SU-DHL-6 (cell line): Measurements from ENCODE around the gene UBE3C.

Source experiments
- H2AFZ ChIP-seq: fragments of 200-600 bp; sonication (generic); 2 replicates; pipeline ENCODE4 v1.6.1; 2014; ENCODE audit warnings: low read depth, mild to moderate bottlenecking, moderate library complexity, mixed read lengths, antibody characterized with exemption, low read length; ENCODE audit not compliant: severe bottlenecking
- H3F3A ChIP-seq: fragments of 200-600 bp; shearing (Covaris generic); 2 replicates; pipeline ENCODE4 v1.6.0; 2016; ENCODE audit warnings: antibody characterized with exemption, mild to moderate bottlenecking; ENCODE audit not compliant: insufficient read depth
- H3K27ac ChIP-seq: fragments of 200-600 bp; sonication (generic); 2 replicates; pipeline ENCODE4 v1.5.1; 2016; ENCODE audit warnings: low read depth, mild to moderate bottlenecking, low read length, moderate library complexity, mixed read lengths
- H3K27me3 ChIP-seq: fragments of 200-600 bp; sonication (generic), shearing (Covaris generic); 2 replicates; pipeline ENCODE4 v1.6.0; 2014; ENCODE audit warnings: mild to moderate bottlenecking, low read length
- H3K36me3 ChIP-seq: fragments of 200-600 bp; sonication (generic); 2 replicates; pipeline ENCODE4 v1.6.1; 2014; ENCODE audit warnings: mild to moderate bottlenecking, low read length, mixed read lengths
- H3K4me2 ChIP-seq: fragments of 300-600, 200-600 bp; shearing (Covaris generic), sonication (generic); 2 replicates; pipeline ENCODE4 v1.6.0; 2014; ENCODE audit warnings: low read length, low read depth, mild to moderate bottlenecking; ENCODE audit not compliant: poor library complexity, severe bottlenecking
- H3K4me3 ChIP-seq: fragments of 200-600 bp; sonication (generic); 2 replicates; pipeline ENCODE4 v1.5.1; 2014; ENCODE audit warnings: antibody characterized with exemption, low read length, mild to moderate bottlenecking, mixed read lengths; ENCODE audit not compliant: insufficient read depth, poor library complexity, severe bottlenecking
- H3K79me2 ChIP-seq: fragments of 200-600 bp; sonication (generic); 2 replicates; pipeline ENCODE4 v1.6.1; 2014; ENCODE audit warnings: mild to moderate bottlenecking, low read length, moderate library complexity; ENCODE audit not compliant: insufficient read depth
- H3K9ac ChIP-seq: fragments of 200-600 bp; sonication (generic); 2 replicates; pipeline ENCODE4 v1.7.0; 2014; ENCODE audit warnings: mild to moderate bottlenecking, low read length
- H3K9me2 ChIP-seq: fragments of 200-600 bp; sonication (generic); replicated peaks from 2 replicates; pipeline ENCODE4 v1.6.1; 2014; ENCODE audit warnings: low read length; ENCODE audit not compliant: insufficient read depth
- H3K9me3 ChIP-seq: fragments of 200-600 bp; sonication (generic); 2 replicates; pipeline ENCODE4 v1.6.1; 2014; ENCODE audit warnings: low read length, mixed read lengths; ENCODE audit not compliant: insufficient read depth
- H4K20me1 ChIP-seq: fragments of 200-600 bp; sonication (generic); 2 replicates; pipeline ENCODE4 v1.6.1; 2014; ENCODE audit warnings: low read depth, mild to moderate bottlenecking, antibody characterized with exemption, low read length, moderate library complexity, mixed read lengths
- EZH2phosphoT487 ChIP-seq: fragments of 200-600 bp; sonication (generic), shearing (Covaris generic); conservative IDR thresholded peaks from 2 replicates; pipeline ENCODE4 v1.6.1; 2018; ENCODE audit warnings: mild to moderate bottlenecking, antibody characterized with exemption, low read length, moderate library complexity, mixed read lengths
- TF ChIP-seq, protein P1 (sequence below): fragments of 200-600 bp; sonication (generic); IDR thresholded peaks from one replicate; pipeline ENCODE4 v1.5.1; 2017; ENCODE audit warnings: antibody characterized with exemption, mild to moderate bottlenecking, low read length, moderate library complexity; ENCODE audit not compliant: insufficient read depth, poor library complexity, severe bottlenecking

UBE3C gene

DNA sequence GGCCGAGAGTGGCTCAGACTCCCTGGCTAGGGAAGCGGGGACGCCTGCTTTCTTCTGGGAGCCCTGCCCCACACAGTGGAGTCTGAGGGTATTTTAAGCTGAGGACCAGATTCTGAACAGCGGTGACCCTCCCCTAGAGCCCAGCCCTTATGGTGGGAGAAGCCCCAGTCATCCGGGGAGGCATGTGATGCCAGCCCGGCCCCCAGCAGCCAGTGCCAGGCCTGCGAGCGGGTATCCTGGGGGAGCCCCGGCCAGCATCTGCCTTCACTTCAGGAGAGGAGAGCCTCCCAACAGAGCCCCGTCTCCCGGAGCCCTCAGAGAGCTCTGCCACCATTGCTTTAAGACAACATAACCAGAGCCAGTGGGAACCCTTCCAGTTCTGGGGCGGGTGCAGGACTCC is 156.6 kb downstream of the UBE3C start:
- H3K9me3 ChIP-seq, result no peaks in the 10 kb centered on the region
- no peak overlapping the region for H3K4me2 ChIP-seq
- no peak overlapping the region for H2AFZ ChIP-seq
- no peak overlapping the region for H3K4me3 ChIP-seq
- H4K20me1 ChIP-seq, result no peaks in the 10 kb centered on the region
- no peaks in the 10 kb centered on the region for H3K36me3 ChIP-seq
- H3K27me3 ChIP-seq, result no peaks in the 10 kb centered on the region
- H3K27ac ChIP-seq, result no peak overlapping the region
- no peaks in the 10 kb centered on the region for H3F3A ChIP-seq
- no peak for TF ChIP-seq EZH2phosphoT487
- TF ChIP-seq, protein P1, sequence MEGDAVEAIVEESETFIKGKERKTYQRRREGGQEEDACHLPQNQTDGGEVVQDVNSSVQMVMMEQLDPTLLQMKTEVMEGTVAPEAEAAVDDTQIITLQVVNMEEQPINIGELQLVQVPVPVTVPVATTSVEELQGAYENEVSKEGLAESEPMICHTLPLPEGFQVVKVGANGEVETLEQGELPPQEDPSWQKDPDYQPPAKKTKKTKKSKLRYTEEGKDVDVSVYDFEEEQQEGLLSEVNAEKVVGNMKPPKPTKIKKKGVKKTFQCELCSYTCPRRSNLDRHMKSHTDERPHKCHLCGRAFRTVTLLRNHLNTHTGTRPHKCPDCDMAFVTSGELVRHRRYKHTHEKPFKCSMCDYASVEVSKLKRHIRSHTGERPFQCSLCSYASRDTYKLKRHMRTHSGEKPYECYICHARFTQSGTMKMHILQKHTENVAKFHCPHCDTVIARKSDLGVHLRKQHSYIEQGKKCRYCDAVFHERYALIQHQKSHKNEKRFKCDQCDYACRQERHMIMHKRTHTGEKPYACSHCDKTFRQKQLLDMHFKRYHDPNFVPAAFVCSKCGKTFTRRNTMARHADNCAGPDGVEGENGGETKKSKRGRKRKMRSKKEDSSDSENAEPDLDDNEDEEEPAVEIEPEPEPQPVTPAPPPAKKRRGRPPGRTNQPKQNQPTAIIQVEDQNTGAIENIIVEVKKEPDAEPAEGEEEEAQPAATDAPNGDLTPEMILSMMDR, result no peak
- H3K9ac ChIP-seq, result no peak overlapping the region
- H3K79me2 ChIP-seq, result no peaks in the 10 kb centered on the region
- H3K9me2 ChIP-seq, result no peaks in the 10 kb centered on the region

DNA sequence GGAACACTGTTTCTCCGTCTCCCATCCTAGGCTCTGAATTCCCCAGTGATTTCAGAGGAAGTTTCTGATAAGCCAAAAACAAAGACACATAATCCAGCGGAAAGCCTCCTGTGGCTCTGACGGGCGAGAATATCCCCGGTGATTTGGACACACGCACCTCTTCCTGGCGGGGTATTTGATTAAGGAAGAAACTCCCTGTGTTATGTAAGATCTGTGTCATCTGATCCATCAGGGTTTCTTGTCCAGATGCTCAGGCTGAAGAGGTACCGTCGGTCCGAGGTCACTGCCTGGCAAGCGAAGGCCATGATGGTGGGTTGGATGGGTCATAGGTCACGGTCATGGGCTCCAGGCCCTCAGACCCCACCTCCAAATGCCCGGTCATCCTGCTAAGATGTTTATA is 158.5 kb downstream of the UBE3C start:
- Histone ChIP-seq H3K27ac (no peak overlapping the region), H3K36me3 (no peaks in the 10 kb centered on the region), H3K9me3 (no peaks in the 10 kb centered on the region), H2AFZ (no peak overlapping the region), H3K9me2 (no peaks in the 10 kb centered on the region), H3K4me3 (no peak overlapping the region), H3K27me3 (no peaks in the 10 kb centered on the region), H3K79me2 (no peaks in the 10 kb centered on the region), H3F3A (no peaks in the 10 kb centered on the region), H3K4me2 (no peak overlapping the region), H3K9ac (no peak overlapping the region), H4K20me1 (no peaks in the 10 kb centered on the region)
- no peak for TF ChIP-seq EZH2phosphoT487
- TF ChIP-seq, protein P1, result no peak

DNA sequence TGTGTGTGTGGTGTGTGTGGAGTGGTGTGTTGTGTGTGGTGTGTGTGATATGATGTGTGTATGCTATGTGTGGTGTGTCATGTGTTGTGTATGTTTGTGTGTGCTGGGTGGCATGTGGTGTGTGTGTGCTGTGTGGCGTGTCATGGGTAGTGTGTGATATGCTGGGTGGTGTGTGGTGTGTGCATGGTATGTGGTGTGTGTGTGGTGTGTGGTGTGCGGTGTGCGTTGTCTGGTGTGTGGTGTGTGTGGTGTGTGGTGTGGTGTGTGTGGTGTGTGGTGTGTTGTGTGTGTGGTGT is 160.5 kb downstream of the UBE3C start:
- Histone ChIP-seq H3K79me2 (no peaks in the 10 kb centered on the region), H3K27ac (no peak overlapping the region), H4K20me1 (no peaks in the 10 kb centered on the region), H3F3A (no peaks in the 10 kb centered on the region), H2AFZ (no peak overlapping the region), H3K9me2 (no peaks in the 10 kb centered on the region), H3K4me2 (no peak overlapping the region), H3K27me3 (no peaks in the 10 kb centered on the region), H3K36me3 (no peaks in the 10 kb centered on the region), H3K9ac (no peak overlapping the region), H3K9me3 (no peaks in the 10 kb centered on the region), H3K4me3 (no peak overlapping the region)
- TF ChIP-seq, protein P1, result no peak
- no peak for TF ChIP-seq EZH2phosphoT487
